ENCODE results near the gene PPP3R1.

The PPP3R1 gene

DNA sequence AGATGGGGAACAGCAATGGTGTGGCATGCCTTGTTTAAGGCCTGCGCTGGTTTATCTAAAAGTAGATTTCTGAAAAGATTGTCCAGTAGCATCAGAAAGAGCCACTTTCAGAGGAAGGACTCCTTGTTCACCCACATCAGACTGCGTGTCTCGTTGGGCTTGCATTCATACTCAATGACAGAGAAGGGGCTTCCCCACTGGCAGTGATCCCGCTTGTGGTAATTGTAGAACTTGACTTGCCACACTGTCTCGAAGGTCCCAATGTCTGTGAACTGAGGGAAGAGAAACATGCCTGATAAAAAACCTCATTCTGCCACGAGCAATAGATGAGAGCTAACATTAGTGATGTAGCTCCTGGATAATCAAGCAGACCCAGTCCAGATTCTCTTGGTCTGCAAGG lies 41.4 kb upstream of the PPP3R1 start (continued):
- TF ChIP-seq, protein P1, sequence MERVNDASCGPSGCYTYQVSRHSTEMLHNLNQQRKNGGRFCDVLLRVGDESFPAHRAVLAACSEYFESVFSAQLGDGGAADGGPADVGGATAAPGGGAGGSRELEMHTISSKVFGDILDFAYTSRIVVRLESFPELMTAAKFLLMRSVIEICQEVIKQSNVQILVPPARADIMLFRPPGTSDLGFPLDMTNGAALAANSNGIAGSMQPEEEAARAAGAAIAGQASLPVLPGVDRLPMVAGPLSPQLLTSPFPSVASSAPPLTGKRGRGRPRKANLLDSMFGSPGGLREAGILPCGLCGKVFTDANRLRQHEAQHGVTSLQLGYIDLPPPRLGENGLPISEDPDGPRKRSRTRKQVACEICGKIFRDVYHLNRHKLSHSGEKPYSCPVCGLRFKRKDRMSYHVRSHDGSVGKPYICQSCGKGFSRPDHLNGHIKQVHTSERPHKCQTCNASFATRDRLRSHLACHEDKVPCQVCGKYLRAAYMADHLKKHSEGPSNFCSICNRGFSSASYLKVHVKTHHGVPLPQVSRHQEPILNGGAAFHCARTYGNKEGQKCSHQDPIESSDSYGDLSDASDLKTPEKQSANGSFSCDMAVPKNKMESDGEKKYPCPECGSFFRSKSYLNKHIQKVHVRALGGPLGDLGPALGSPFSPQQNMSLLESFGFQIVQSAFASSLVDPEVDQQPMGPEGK (tag by site-specific recombination; IDR thresholded peaks at IDR 0.05) = no peak
- TF ChIP-seq ZEB2 (tag by site-specific recombination; IDR thresholded peaks at IDR 0.05) (no peak), ZBTB8A (tag by site-specific recombination; IDR thresholded peaks at IDR 0.05) (no peak), SETDB1 (IDR thresholded peaks at IDR 0.05; ENCODE audit: insufficient read length, low read length) (no peak)

DNA sequence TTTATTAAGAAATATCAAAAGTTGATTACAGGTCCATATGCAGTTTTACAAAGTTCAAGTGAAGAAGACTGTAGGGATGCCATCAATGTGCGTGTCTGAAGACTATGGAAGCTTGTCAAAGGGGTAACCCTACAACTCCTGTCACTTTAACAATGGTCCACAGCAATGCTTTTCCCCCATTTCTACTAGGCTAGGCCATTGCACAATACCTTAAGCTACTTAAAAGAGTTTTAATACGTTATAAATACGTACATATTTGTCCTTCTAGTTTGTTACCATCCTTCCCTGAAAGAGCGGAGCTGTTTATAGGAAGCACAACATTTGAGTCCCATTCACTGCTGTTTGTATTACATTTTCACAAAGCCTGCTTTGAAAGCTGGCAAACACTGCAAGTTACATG lies 40.7 kb upstream of the PPP3R1 start:
- H3K4me3 ChIP-seq (ENCODE audit: low read depth, low read length) = no peak overlapping the region
- CTCF ChIA-PET = interaction anchor here (0.6 to 4.2 kb wide), 18 partner anchors 10 to 238 kb away, joined by 3 to 30 read pairs (median 7); partner anchors contain the start of gene CNRIP1

GRCh38 chr2:68292108-68292710 lies 39.9 kb upstream of the PPP3R1 start:
- H3K27ac ChIP-seq (ENCODE audit: extremely low read depth, low read depth, low read length) = no peak overlapping the region
- ChIA-PET POLR2A (no interaction called here), CTCF (interaction anchor here (0.5 to 4.2 kb wide), 27 partner anchors 9 to 786 kb away, joined by 3 to 30 read pairs (median 5); partner anchors contain the start of gene CNRIP1)
- no peaks in the 10 kb centered on the region for H3K36me3 ChIP-seq (ENCODE audit: control insufficient read depth in 2 of 2, insufficient read depth in 1 of 2, low read length in 2 of 2)
- H3K9me3 ChIP-seq (ENCODE audit: control insufficient read depth, insufficient read depth, low read depth, low read length) = no peaks in the 10 kb centered on the region
- H3K4me3 ChIP-seq (ENCODE audit: low read depth, low read length) = no peak overlapping the region
- H3K4me1 ChIP-seq (ENCODE audit: control insufficient read depth, insufficient read depth, low read length) = no peaks in the 10 kb centered on the region
- TF ChIP-seq ZBTB6 (tag by site-specific recombination; IDR thresholded peaks at IDR 0.05) (no peak), CTCF (tag by site-specific recombination; IDR thresholded peaks at IDR 0.05) (peak; percentile 60), ZNF654 (tag by site-specific recombination; IDR thresholded peaks at IDR 0.05; ENCODE audit: low read depth) (peak; percentile 62)

More for the DNA sequence above, 40.7 kb upstream of the PPP3R1 start:
- no peak for TF ChIP-seq ZNF416 (tag by site-specific recombination; IDR thresholded peaks at IDR 0.05)
- POLR2A ChIA-PET = no interaction called here
- no peaks in the 10 kb centered on the region for H3K36me3 ChIP-seq (ENCODE audit: control insufficient read depth in 2 of 2, insufficient read depth in 1 of 2, low read length in 2 of 2)
- no peaks in the 10 kb centered on the region for H3K9me3 ChIP-seq (ENCODE audit: control insufficient read depth, insufficient read depth, low read depth, low read length)
- no peaks in the 10 kb centered on the region for H3K4me1 ChIP-seq (ENCODE audit: control insufficient read depth, insufficient read depth, low read length)
- H3K27ac ChIP-seq (ENCODE audit: extremely low read depth, low read depth, low read length) = no peak overlapping the region

- ChIA-PET CTCF (interaction anchor here (0.7 to 4.2 kb wide), 14 partner anchors 9 to 626 kb away, joined by 3 to 30 read pairs (median 8); no protein-coding TSS in a partner anchor), POLR2A (no interaction called here)
- no peaks in the 10 kb centered on the region for H3K4me1 ChIP-seq (ENCODE audit: control insufficient read depth, insufficient read depth, low read length)
- no peak overlapping the region for H3K4me3 ChIP-seq (ENCODE audit: low read depth, low read length)
- H3K36me3 ChIP-seq (ENCODE audit: control insufficient read depth in 2 of 2, insufficient read depth in 1 of 2, low read length in 2 of 2) = no peaks in the 10 kb centered on the region
- H3K9me3 ChIP-seq (ENCODE audit: control insufficient read depth, insufficient read depth, low read depth, low read length) = no peaks in the 10 kb centered on the region
- no peak overlapping the region for H3K27ac ChIP-seq (ENCODE audit: extremely low read depth, low read depth, low read length)
- TF ChIP-seq TRIM28 (IDR thresholded peaks at IDR 0.05; ENCODE audit: borderline replicate concordance, low read length) = no peak
- no peak for TF ChIP-seq ZNF302 (tag by site-specific recombination; IDR thresholded peaks at IDR 0.05; ENCODE audit: low read depth)
- no peak for TF ChIP-seq ZBTB26 (tag by site-specific recombination; optimal IDR thresholded peaks at IDR 0.05)
- TF ChIP-seq, protein P2, sequence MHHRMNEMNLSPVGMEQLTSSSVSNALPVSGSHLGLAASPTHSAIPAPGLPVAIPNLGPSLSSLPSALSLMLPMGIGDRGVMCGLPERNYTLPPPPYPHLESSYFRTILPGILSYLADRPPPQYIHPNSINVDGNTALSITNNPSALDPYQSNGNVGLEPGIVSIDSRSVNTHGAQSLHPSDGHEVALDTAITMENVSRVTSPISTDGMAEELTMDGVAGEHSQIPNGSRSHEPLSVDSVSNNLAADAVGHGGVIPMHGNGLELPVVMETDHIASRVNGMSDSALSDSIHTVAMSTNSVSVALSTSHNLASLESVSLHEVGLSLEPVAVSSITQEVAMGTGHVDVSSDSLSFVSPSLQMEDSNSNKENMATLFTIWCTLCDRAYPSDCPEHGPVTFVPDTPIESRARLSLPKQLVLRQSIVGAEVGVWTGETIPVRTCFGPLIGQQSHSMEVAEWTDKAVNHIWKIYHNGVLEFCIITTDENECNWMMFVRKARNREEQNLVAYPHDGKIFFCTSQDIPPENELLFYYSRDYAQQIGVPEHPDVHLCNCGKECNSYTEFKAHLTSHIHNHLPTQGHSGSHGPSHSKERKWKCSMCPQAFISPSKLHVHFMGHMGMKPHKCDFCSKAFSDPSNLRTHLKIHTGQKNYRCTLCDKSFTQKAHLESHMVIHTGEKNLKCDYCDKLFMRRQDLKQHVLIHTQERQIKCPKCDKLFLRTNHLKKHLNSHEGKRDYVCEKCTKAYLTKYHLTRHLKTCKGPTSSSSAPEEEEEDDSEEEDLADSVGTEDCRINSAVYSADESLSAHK (tag by site-specific recombination; IDR thresholded peaks at IDR 0.05) = no peak
- TF ChIP-seq ZNF664 (tag by site-specific recombination; IDR thresholded peaks at IDR 0.05) = no peak
- TF ChIP-seq SETDB1 (IDR thresholded peaks at IDR 0.05; ENCODE audit: insufficient read length, low read length) = no peak
- TF ChIP-seq ZNF18 (tag by site-specific recombination; IDR thresholded peaks at IDR 0.05) = no peak
- TF ChIP-seq ZNF747 (tag by site-specific recombination; IDR thresholded peaks at IDR 0.05) = no peak
- TF ChIP-seq ZNF354C (tag by site-specific recombination; IDR thresholded peaks at IDR 0.05; ENCODE audit: borderline replicate concordance, low read depth) = no peak
- no peak for TF ChIP-seq ZNF707 (tag by site-specific recombination; IDR thresholded peaks at IDR 0.05)
- TF ChIP-seq BCL11A (tag by site-specific recombination; IDR thresholded peaks at IDR 0.05; ENCODE audit: low read depth) = no peak
- no peak for TF ChIP-seq ZSCAN16 (tag by site-specific recombination; IDR thresholded peaks at IDR 0.05)
These were observed 39.0 kb upstream of the PPP3R1 start for GRCh38 chr2:68291314-68291713.
